IMR-90 (cell line): Measurements from ENCODE around the gene GIMD1. TPM values are rescaled to one million over a fixed set of nuclear protein-coding genes. Genes with fewer than 3 reads are reported as not detected.

Source experiments
- ATAC-seq: fragments of 200-7000 bp; cut with Tn5 transposase; 2 replicates; pipeline ENCODE4 v1.9.1; 2020; ENCODE audit warnings: low read depth, mild to moderate bottlenecking, moderate library complexity
- BruUV-seq: library from RNA; stranded (reverse); fragments of 400-500 nt; replicated peaks from 2 replicates; lab custom pipeline; 2021; lab: Mats Ljungman, UMichigan
- CTCF ChIA-PET: fragments of 300-600 bp; formaldehyde crosslinking; extraction: SDS; loops from one replicate; lab custom pipeline; 2021; ENCODE audit warnings: antibody characterized with exemption; lab: Yijun Ruan, JAX
- POLR2A ChIA-PET: fragments of 300-600 bp; sonication (Branson Sonifier 250); formaldehyde crosslinking; loops from one replicate; lab custom pipeline; 2022; ENCODE audit warnings: antibody characterized with exemption; ENCODE audit not compliant: unreplicated experiment; lab: Charles Lee
- DNase-seq: peaks from one replicate; pipeline ENCODE4 v3.0.0; 2013
- H2AFZ ChIP-seq: replicated peaks from 2 replicates; pipeline ENCODE3; 2013; ENCODE audit warnings: low read length, mild to moderate bottlenecking; ENCODE audit not compliant: poor library complexity
- H2AK5ac ChIP-seq: 2 replicates; pipeline ENCODE4 v1.6.1; 2013; ENCODE audit warnings: low read depth, low read length, inconsistent platforms
- H2AK9ac ChIP-seq: replicated peaks from 2 replicates; pipeline ENCODE3; 2013; ENCODE audit warnings: mild to moderate bottlenecking, low read depth, low read length, moderate library complexity; ENCODE audit not compliant: poor library complexity
- H2BK120ac ChIP-seq: 2 replicates; pipeline ENCODE4 v1.6.1; 2013; ENCODE audit warnings: low read depth, low read length, inconsistent platforms
- H2BK15ac ChIP-seq: 3 replicates; pipeline ENCODE4 v1.6.1; 2013; ENCODE audit warnings: low read depth, low read length, inconsistent platforms
- H2BK20ac ChIP-seq: 2 replicates; pipeline ENCODE4 v1.6.1; 2013; ENCODE audit warnings: low read depth, mild to moderate bottlenecking, inconsistent platforms, low read length, moderate library complexity
- H2BK5ac ChIP-seq: 2 replicates; pipeline ENCODE4 v1.6.1; 2013; ENCODE audit warnings: mild to moderate bottlenecking, low read depth, low read length, inconsistent platforms; ENCODE audit not compliant: poor library complexity, severe bottlenecking
- H3K14ac ChIP-seq: replicated peaks from 2 replicates; pipeline ENCODE4 v1.6.1; 2013; ENCODE audit warnings: low read depth, low read length, inconsistent platforms
- H3K18ac ChIP-seq: 2 replicates; pipeline ENCODE4 v1.6.1; 2013; ENCODE audit warnings: low read depth, low read length, control low read depth
- H3K23ac ChIP-seq: 2 replicates; pipeline ENCODE4 v1.6.1; 2013; ENCODE audit warnings: low read depth, low read length, inconsistent platforms
- H3K27ac ChIP-seq: 2 replicates; pipeline ENCODE4 v1.5.1; 2013; ENCODE audit warnings: mild to moderate bottlenecking, control low read depth, low read length; ENCODE audit not compliant: insufficient read depth
- H3K27me3 ChIP-seq: 2 replicates; pipeline ENCODE4 v1.6.1; 2013; ENCODE audit warnings: low read length; ENCODE audit not compliant: control insufficient read depth, insufficient read depth
- H3K36me3 ChIP-seq: 2 replicates; pipeline ENCODE4 v1.6.1; 2013; ENCODE audit warnings: low read length, mixed read lengths; ENCODE audit not compliant: control insufficient read depth, insufficient read depth
- H3K4ac ChIP-seq: 2 replicates; pipeline ENCODE4 v1.6.1; 2013; ENCODE audit warnings: low read depth, low read length, inconsistent platforms
- H3K4me1 ChIP-seq: 2 replicates; pipeline ENCODE4 v1.6.1; 2013; ENCODE audit warnings: low read length, mixed read lengths; ENCODE audit not compliant: control insufficient read depth, insufficient read depth
- H3K4me2 ChIP-seq: 2 replicates; pipeline ENCODE4 v1.6.1; 2013; ENCODE audit warnings: low read depth, mild to moderate bottlenecking, control low read depth, low read length, moderate library complexity
- H3K4me3 ChIP-seq: 2 replicates; pipeline ENCODE4 v1.5.1; 2013; ENCODE audit warnings: low read depth, mild to moderate bottlenecking, control low read depth, low read length, moderate library complexity; ENCODE audit not compliant: insufficient read depth
- H3K56ac ChIP-seq: 2 replicates; pipeline ENCODE4 v1.6.1; 2013; ENCODE audit warnings: low read length, inconsistent platforms; ENCODE audit not compliant: insufficient read depth; ENCODE audit errors: extremely low read depth
- H3K79me1 ChIP-seq, 2 experiments: 2 replicates each; pipeline ENCODE4 v1.6.1; 2013; ENCODE audit warnings: low read length in 2 of 2, inconsistent platforms in 1 of 2, low read depth in 1 of 2
- H3K9ac ChIP-seq: 2 replicates; pipeline ENCODE4 v1.6.1; 2013; ENCODE audit warnings: low read depth, low read length, control low read depth
- H3K9me1 ChIP-seq: 2 replicates; pipeline ENCODE4 v1.6.1; 2013; ENCODE audit warnings: low read length, inconsistent platforms; ENCODE audit not compliant: insufficient read depth
- H3K9me3 ChIP-seq: 2 replicates; pipeline ENCODE4 v1.6.1; 2013; ENCODE audit warnings: low read length; ENCODE audit not compliant: control insufficient read depth, insufficient read depth
- H4K20me1 ChIP-seq: 2 replicates; pipeline ENCODE4 v1.6.1; 2013; ENCODE audit warnings: low read length, inconsistent platforms; ENCODE audit not compliant: insufficient read depth
- H4K5ac ChIP-seq: 2 replicates; pipeline ENCODE4 v1.6.1; 2013; ENCODE audit warnings: mild to moderate bottlenecking, low read depth, low read length, control low read depth
- H4K8ac ChIP-seq, 2 experiments: 2 replicates each; pipeline ENCODE4 v1.6.1; 2013; ENCODE audit warnings: low read depth in 2 of 2, low read length in 2 of 2, control low read depth in 1 of 2, inconsistent platforms in 1 of 2
- H4K91ac ChIP-seq: 2 replicates; pipeline ENCODE4 v1.6.1; 2013; ENCODE audit warnings: low read depth, low read length, inconsistent platforms; ENCODE audit not compliant: insufficient read depth
- BHLHE40 ChIP-seq: fragments of 150-350 bp; IDR thresholded peaks from 2 replicates; pipeline ENCODE4 v1.6.1; 2016; ENCODE audit warnings: mild to moderate bottlenecking, low read depth, low read length
- CEBPB ChIP-seq: IDR thresholded peaks from 2 replicates; pipeline ENCODE4 v1.6.1; 2012; ENCODE audit warnings: low read depth, low read length, improper control_type of control experiment
- CHD1 ChIP-seq: IDR thresholded peaks from 2 replicates; pipeline ENCODE4 v1.6.1; 2012; ENCODE audit warnings: low read depth, low read length, improper control_type of control experiment
- FOS ChIP-seq: fragments of 150-350 bp; IDR thresholded peaks from 2 replicates; pipeline ENCODE4 v1.6.1; 2016; ENCODE audit warnings: low read depth, low read length
- MAFK ChIP-seq: IDR thresholded peaks from 2 replicates; pipeline ENCODE4 v1.6.1; 2012; ENCODE audit warnings: low read depth, low read length, improper control_type of control experiment
- MAZ ChIP-seq: IDR thresholded peaks from 2 replicates; pipeline ENCODE4 v1.6.1; 2012; ENCODE audit warnings: low read depth, mild to moderate bottlenecking, low read length, improper control_type of control experiment, moderate library complexity, borderline replicate concordance
- MXI1 ChIP-seq: IDR thresholded peaks from 2 replicates; pipeline ENCODE4 v1.6.1; 2012; ENCODE audit warnings: low read depth, mild to moderate bottlenecking, low read length, moderate library complexity, borderline replicate concordance
- NFE2L2 ChIP-seq: fragments of 150-350 bp; IDR thresholded peaks from 2 replicates; pipeline ENCODE4 v1.6.1; 2016; ENCODE audit warnings: low read depth, mild to moderate bottlenecking, low read length
- POLR2A ChIP-seq: IDR thresholded peaks from 2 replicates; pipeline ENCODE4 v1.6.1; 2012; ENCODE audit warnings: mild to moderate bottlenecking, low read depth, low read length
- RAD21 ChIP-seq: IDR thresholded peaks from 2 replicates; pipeline ENCODE4 v1.6.1; 2012; ENCODE audit warnings: low read length, improper control_type of control experiment
- RCOR1 ChIP-seq: IDR thresholded peaks from 2 replicates; pipeline ENCODE4 v1.6.1; 2012; ENCODE audit warnings: mild to moderate bottlenecking, low read length, improper control_type of control experiment; ENCODE audit not compliant: insufficient replicate concordance
- RFX5 ChIP-seq: IDR thresholded peaks from 2 replicates; pipeline ENCODE4 v1.8.0; 2012; ENCODE audit warnings: low read depth, mild to moderate bottlenecking, low read length, moderate library complexity
- SMC3 ChIP-seq: fragments of 150-350 bp; IDR thresholded peaks from 2 replicates; pipeline ENCODE4 v1.6.1; 2016; ENCODE audit warnings: low read depth, mild to moderate bottlenecking, antibody characterized with exemption, low read length, moderate library complexity
- WGBS, 2 experiments: methylation state at CpG; one replicate each; pipeline versions ENCODE4 v1.1.5 to v1.1.7; 2013; ENCODE audit warnings: missing lambda C conversion rate in 2 of 2; ENCODE audit not compliant: insufficient read length in 1 of 2; ENCODE audit errors: extremely low coverage in 2 of 2; 5-methylcytosine and 5-hydroxymethylcytosine counted together
- dilution Hi-C: fragments of 300-500 bp; cut with HindIII; formaldehyde crosslinking; loops from one replicate; pipeline ENCODE4 v1.14.3; 2018; ENCODE audit warnings: low sequenced_read_pairs; ENCODE audit not compliant: unreplicated experiment
- in situ Hi-C: fragments of 300-500 bp; cut with MboI; formaldehyde crosslinking; loops from 3 replicates; pipeline ENCODE4 v1.14.3; 2019; ENCODE audit warnings: low sequenced_read_pairs, inconsistent platforms, mixed read lengths
- intact Hi-C: fragments of 100-400 bp; cut with micrococcal nuclease; formaldehyde crosslinking; loops from 2 replicates; pipeline ENCODE4 v1.10.0; 2022
- polyA plus RNA-seq, 3 experiments: library from polyadenylated mRNA; depleted of rRNA; stranded (reverse); fragments of >200 nt; gene quantifications; 2 replicates each; pipeline ENCODE4 v1.2.3, GENCODE V29; 2012; ENCODE audit warnings: low replicate concordance in 1 of 3
- total RNA-seq: library from RNA; depleted of rRNA; stranded (reverse); fragments of >200 nt; gene quantifications from 2 replicates; pipeline ENCODE4 v1.2.3, GENCODE V29; 2012
- TF ChIP-seq, protein P1 (sequence below): fragments of 150-350 bp; IDR thresholded peaks from 2 replicates; pipeline ENCODE4 v1.6.1; 2016; ENCODE audit warnings: low read depth, mild to moderate bottlenecking, low read length, moderate library complexity, borderline replicate concordance
- TF ChIP-seq, protein P2 (sequence below): conservative IDR thresholded peaks from 2 replicates; pipeline ENCODE4 v1.5.1; 2012; ENCODE audit warnings: mild to moderate bottlenecking, low read depth, low read length, improper control_type of control experiment
- TF ChIP-seq, protein P3 (sequence below): fragments of 150-350 bp; IDR thresholded peaks from 2 replicates; pipeline ENCODE4 v1.6.1; 2017; ENCODE audit warnings: mild to moderate bottlenecking, antibody characterized with exemption, low read length, low read depth

GIMD1 gene
- total and polyA plus RNA-seq, 2 of the 4 experiments (the other 2 are of a cell fraction) = 0.07 TPM; not detected in 1

DNA sequence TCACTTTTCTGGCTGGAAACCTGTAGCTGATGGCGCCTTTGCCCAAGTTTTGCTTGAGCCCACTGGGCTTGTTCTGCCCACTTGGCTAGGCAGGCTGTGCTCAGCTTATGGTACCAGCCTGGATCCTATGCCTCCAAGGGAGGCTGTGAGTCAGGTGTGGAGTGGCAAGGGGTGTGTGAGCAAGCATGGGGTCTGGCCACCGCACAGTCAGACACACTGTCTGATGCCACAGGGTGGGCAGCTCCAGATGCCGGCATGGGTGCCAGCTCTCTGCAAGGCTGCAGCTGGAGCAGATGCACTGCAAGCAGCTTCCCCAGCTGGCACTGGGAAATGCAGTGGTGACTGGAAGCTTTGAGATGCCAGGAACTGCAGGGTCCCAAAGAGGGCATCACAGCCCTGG, 16.3 kb upstream of the GIMD1 start:
- no peak overlapping the region for H3K27ac ChIP-seq
- H3K36me3 ChIP-seq = no peaks in the 10 kb centered on the region
- CTCF ChIA-PET = no interaction called here
- no peak overlapping the region for H3K4me3 ChIP-seq
- H3K79me1 ChIP-seq = no peaks in the 10 kb centered on the region
- TF ChIP-seq, protein P1, sequence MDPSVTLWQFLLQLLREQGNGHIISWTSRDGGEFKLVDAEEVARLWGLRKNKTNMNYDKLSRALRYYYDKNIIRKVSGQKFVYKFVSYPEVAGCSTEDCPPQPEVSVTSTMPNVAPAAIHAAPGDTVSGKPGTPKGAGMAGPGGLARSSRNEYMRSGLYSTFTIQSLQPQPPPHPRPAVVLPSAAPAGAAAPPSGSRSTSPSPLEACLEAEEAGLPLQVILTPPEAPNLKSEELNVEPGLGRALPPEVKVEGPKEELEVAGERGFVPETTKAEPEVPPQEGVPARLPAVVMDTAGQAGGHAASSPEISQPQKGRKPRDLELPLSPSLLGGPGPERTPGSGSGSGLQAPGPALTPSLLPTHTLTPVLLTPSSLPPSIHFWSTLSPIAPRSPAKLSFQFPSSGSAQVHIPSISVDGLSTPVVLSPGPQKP = no peak
- no peak for TF ChIP-seq RFX5
- TF ChIP-seq, protein P2, sequence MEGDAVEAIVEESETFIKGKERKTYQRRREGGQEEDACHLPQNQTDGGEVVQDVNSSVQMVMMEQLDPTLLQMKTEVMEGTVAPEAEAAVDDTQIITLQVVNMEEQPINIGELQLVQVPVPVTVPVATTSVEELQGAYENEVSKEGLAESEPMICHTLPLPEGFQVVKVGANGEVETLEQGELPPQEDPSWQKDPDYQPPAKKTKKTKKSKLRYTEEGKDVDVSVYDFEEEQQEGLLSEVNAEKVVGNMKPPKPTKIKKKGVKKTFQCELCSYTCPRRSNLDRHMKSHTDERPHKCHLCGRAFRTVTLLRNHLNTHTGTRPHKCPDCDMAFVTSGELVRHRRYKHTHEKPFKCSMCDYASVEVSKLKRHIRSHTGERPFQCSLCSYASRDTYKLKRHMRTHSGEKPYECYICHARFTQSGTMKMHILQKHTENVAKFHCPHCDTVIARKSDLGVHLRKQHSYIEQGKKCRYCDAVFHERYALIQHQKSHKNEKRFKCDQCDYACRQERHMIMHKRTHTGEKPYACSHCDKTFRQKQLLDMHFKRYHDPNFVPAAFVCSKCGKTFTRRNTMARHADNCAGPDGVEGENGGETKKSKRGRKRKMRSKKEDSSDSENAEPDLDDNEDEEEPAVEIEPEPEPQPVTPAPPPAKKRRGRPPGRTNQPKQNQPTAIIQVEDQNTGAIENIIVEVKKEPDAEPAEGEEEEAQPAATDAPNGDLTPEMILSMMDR = no peak
- TF ChIP-seq BHLHE40 = no peak
- TF ChIP-seq, protein P3, sequence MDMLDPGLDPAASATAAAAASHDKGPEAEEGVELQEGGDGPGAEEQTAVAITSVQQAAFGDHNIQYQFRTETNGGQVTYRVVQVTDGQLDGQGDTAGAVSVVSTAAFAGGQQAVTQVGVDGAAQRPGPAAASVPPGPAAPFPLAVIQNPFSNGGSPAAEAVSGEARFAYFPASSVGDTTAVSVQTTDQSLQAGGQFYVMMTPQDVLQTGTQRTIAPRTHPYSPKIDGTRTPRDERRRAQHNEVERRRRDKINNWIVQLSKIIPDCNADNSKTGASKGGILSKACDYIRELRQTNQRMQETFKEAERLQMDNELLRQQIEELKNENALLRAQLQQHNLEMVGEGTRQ = no peak
- TF ChIP-seq MAFK = no peak
- TF ChIP-seq CHD1 = no peak
- TF ChIP-seq RCOR1 = no peak
- TF ChIP-seq CEBPB = no peak
- no peak for TF ChIP-seq POLR2A
- TF ChIP-seq RAD21 = no peak
- no peak for TF ChIP-seq SMC3
- TF ChIP-seq FOS = no peak
- no peak for TF ChIP-seq NFE2L2
- TF ChIP-seq MXI1 = no peak
- no peak for TF ChIP-seq MAZ
- DNase-seq (no peak), ATAC-seq (no peak)
- WGBS, 2 experiments = no CpG with 5 or more reads among the region's 3 CpGs
- H3K4ac ChIP-seq = no peak overlapping the region
- no peak overlapping the region for H3K14ac ChIP-seq
- dilution Hi-C loops (no loop called here), in situ Hi-C loops (no loop called here), intact Hi-C loops (no loop called here)
- no peak overlapping the region for H2BK5ac ChIP-seq
- H2AK5ac ChIP-seq = no peak overlapping the region
- no peak overlapping the region for H4K91ac ChIP-seq
- no peak overlapping the region for H2AK9ac ChIP-seq
- no peak overlapping the region for H3K56ac ChIP-seq
- H3K4me2 ChIP-seq = no peak overlapping the region
- H3K9ac ChIP-seq = no peak overlapping the region
- H4K5ac ChIP-seq = no peak overlapping the region
- no peaks in the 10 kb centered on the region for H3K27me3 ChIP-seq
- no peak overlapping the region for H3K18ac ChIP-seq
- no peak overlapping the region for H4K8ac ChIP-seq
- no peak overlapping the region for H2BK20ac ChIP-seq
- H3K23ac ChIP-seq = no peak overlapping the region
- no peaks in the 10 kb centered on the region for H4K20me1 ChIP-seq
- no peaks in the 10 kb centered on the region for H3K9me1 ChIP-seq
- H2BK15ac ChIP-seq = no peak overlapping the region
- no TSS peak for BruUV-seq
- H3K9me3 ChIP-seq = no peaks in the 10 kb centered on the region
- H3K4me1 ChIP-seq = no peaks in the 10 kb centered on the region
- POLR2A ChIA-PET = no interaction called here
- H2BK120ac ChIP-seq = no peak overlapping the region
- H2AFZ ChIP-seq = no peak overlapping the region
